ENCODE measurements around the gene SYNPO. TPM values are rescaled to one million over a fixed set of nuclear protein-coding genes. Genes with fewer than 3 reads are reported as not detected.

The SYNPO gene
- polyA plus RNA-seq, 1 of the 3 experiments (the other 2 are of a cell fraction): 5.1 TPM

DNA sequence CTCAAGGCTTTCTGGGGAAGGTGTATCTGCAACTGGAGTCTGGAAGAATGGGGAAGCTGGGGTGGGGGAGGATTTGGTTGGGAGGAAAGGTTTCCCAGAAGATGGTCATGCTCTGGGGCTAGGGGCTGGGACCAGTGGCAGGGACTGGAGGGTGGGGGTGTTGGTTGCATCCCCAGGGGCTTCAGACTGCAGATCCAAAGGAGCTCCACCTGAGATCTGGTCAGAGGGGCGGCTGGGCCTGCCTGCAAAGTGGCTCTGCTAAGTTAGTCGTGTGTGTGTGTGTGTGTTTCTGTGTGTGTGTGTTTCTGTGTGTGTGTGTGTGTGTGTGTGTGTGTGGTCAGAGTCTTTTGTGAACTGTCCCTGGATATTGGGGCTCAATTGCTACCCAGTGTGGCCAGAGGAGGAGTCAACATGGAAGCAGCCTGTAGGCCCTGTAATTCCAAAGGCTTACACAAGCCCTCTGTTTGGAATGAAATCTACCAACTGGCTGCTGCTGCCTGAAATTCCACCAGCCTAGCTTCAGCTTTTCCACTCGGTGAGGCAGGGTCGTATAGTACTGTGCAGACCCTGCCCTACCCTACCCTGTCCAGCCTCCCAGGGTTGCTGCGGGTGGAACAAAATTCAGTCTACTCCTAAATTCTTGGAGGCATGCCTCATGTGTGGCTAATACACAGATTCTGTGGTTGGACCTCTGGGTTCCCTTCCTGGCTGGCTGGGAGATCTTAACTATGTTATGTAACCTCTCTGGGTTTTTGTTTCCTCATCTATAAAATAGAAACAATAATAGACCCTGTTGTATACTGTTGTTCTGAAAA is 12.5 kb upstream of the SYNPO start:
- no peaks in the 10 kb centered on the region for H3K36me3 ChIP-seq (replicated peaks in 1 of 2; ENCODE audit: control insufficient read depth in 1 of 2, insufficient read depth in 2 of 2, low read length in 1 of 2)
- H3K9me3 ChIP-seq: no peaks in the 10 kb centered on the region
- H2AFZ ChIP-seq (ENCODE audit: low read depth): no peak overlapping the region
- WGBS (ENCODE audit: low lambda C conversion rate): 100% methylated on average over 1 of the region's 5 CpGs
- ChIA-PET CTCF (interaction anchor here (1.5 kb wide), 1 partner anchor 12 kb away, joined by 4 read pairs; the partner anchor contains the start of gene SYNPO), POLR2A (no interaction called here)
- peaks cover 6% of the 10 kb centered on the region for H3F3A ChIP-seq (replicated peaks; ENCODE audit: insufficient read depth)
- H3K9ac ChIP-seq: no peak overlapping the region
- no peak for TF ChIP-seq FOXM1 (IDR thresholded peaks at IDR 0.05; ENCODE audit: low read depth)
- TF ChIP-seq FOSL2 (IDR thresholded peaks at IDR 0.05; ENCODE audit: borderline replicate concordance, low read depth): no peak
- TF ChIP-seq ELF1 (IDR thresholded peaks at IDR 0.05): no peak
- TF ChIP-seq GATA2 (CRISPR knock-in tag; IDR thresholded peaks at IDR 0.05): no peak
- TF ChIP-seq, protein P1, sequence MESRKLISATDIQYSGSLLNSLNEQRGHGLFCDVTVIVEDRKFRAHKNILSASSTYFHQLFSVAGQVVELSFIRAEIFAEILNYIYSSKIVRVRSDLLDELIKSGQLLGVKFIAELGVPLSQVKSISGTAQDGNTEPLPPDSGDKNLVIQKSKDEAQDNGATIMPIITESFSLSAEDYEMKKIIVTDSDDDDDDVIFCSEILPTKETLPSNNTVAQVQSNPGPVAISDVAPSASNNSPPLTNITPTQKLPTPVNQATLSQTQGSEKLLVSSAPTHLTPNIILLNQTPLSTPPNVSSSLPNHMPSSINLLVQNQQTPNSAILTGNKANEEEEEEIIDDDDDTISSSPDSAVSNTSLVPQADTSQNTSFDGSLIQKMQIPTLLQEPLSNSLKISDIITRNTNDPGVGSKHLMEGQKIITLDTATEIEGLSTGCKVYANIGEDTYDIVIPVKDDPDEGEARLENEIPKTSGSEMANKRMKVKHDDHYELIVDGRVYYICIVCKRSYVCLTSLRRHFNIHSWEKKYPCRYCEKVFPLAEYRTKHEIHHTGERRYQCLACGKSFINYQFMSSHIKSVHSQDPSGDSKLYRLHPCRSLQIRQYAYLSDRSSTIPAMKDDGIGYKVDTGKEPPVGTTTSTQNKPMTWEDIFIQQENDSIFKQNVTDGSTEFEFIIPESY (IDR thresholded peaks at IDR 0.05; ENCODE audit: borderline replicate concordance, low read depth): no peak
- TF ChIP-seq, protein P2, sequence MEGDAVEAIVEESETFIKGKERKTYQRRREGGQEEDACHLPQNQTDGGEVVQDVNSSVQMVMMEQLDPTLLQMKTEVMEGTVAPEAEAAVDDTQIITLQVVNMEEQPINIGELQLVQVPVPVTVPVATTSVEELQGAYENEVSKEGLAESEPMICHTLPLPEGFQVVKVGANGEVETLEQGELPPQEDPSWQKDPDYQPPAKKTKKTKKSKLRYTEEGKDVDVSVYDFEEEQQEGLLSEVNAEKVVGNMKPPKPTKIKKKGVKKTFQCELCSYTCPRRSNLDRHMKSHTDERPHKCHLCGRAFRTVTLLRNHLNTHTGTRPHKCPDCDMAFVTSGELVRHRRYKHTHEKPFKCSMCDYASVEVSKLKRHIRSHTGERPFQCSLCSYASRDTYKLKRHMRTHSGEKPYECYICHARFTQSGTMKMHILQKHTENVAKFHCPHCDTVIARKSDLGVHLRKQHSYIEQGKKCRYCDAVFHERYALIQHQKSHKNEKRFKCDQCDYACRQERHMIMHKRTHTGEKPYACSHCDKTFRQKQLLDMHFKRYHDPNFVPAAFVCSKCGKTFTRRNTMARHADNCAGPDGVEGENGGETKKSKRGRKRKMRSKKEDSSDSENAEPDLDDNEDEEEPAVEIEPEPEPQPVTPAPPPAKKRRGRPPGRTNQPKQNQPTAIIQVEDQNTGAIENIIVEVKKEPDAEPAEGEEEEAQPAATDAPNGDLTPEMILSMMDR (IDR thresholded peaks at IDR 0.05): no peak
- TF ChIP-seq RAD21 (IDR thresholded peaks at IDR 0.05; ENCODE audit: low read length): no peak
- no peak for TF ChIP-seq GABPA (IDR thresholded peaks at IDR 0.05; ENCODE audit: low read depth)
- TF ChIP-seq RFX5 (IDR thresholded peaks at IDR 0.05; ENCODE audit: low read length): no peak
- no peak for TF ChIP-seq POLR2AphosphoS5 (IDR thresholded peaks at IDR 0.05; ENCODE audit: low read depth, low read length)
- TF ChIP-seq EZH2phosphoT487 (IDR thresholded peaks at IDR 0.05; ENCODE audit: borderline replicate concordance, low read depth): no peak
- TF ChIP-seq TEAD4 (IDR thresholded peaks at IDR 0.05; ENCODE audit: borderline replicate concordance, insufficient read depth): no peak
- TF ChIP-seq TCF12 (IDR thresholded peaks at IDR 0.05): no peak
- TF ChIP-seq IRF3 (IDR thresholded peaks at IDR 0.05; ENCODE audit: low read depth, low read length): no peak
- TF ChIP-seq EP300 (IDR thresholded peaks at IDR 0.05; ENCODE audit: borderline replicate concordance in 1 of 2, low read depth in 1 of 2, low read length in 1 of 2): no peak
- no peak for TF ChIP-seq MXI1 (IDR thresholded peaks at IDR 0.05; ENCODE audit: low read depth, low read length)
- TF ChIP-seq SMC3 (IDR thresholded peaks at IDR 0.05; ENCODE audit: low read depth, low read length): no peak
- H3K27ac ChIP-seq (ENCODE audit: low read depth in 2 of 2, low read length in 1 of 2): peak overlapping the region in 1 of 2 experiments; percentile 31; a peak in 1 of 4 replicates
- H3K27me3 ChIP-seq (ENCODE audit: insufficient read depth): no peaks in the 10 kb centered on the region
- no peaks in the 10 kb centered on the region for H4K20me1 ChIP-seq (ENCODE audit: insufficient read depth)
- no peak overlapping the region for H3K4me3 ChIP-seq (ENCODE audit: low read depth in 2 of 2, low read length in 1 of 2)
- no peaks in the 10 kb centered on the region for H3K9me2 ChIP-seq
- H3K4me1 ChIP-seq (ENCODE audit: control insufficient read depth in 1 of 2, insufficient read depth in 2 of 2, low read depth in 1 of 2, low read length in 1 of 2): peaks cover 5 to 62% of the 10 kb centered on the region in 2 experiments; a peak in 2 of 4 replicates
- no peak overlapping the region for H3K4me2 ChIP-seq
- DNase-seq: no peak
- no peaks in the 10 kb centered on the region for H3K79me2 ChIP-seq (ENCODE audit: insufficient read depth)

Measured in SK-N-SH (cell line).